GM18951 (cell line): ENCODE results near the gene ALKBH8.

Experiments used
- POLR2A ChIP-seq: IDR thresholded peaks from 4 replicates; pipeline ENCODE4 v1.6.1; 2011; ENCODE audit warnings: mild to moderate bottlenecking; ENCODE audit not compliant: insufficient read length, insufficient read depth; ENCODE audit errors: extremely low read depth
- in situ Hi-C: fragments of 300-500 bp; cut with MboI; formaldehyde crosslinking; loops from one replicate; pipeline ENCODE4 v1.12.0; 2022; ENCODE audit warnings: low sequenced_read_pairs, mixed read lengths, inconsistent platforms; ENCODE audit not compliant: unreplicated experiment

Gene ALKBH8

GRCh38 chr11:107565219-107565937 is at the start of gene ALKBH8:
ALKBH8 (minus strand) TSS chr11:107565735; CDS start chr11:107560893, 4,842 bp downstream.
- peak; percentile 63 for TF ChIP-seq POLR2A
- in situ Hi-C loops: no loop called here

- in situ Hi-C loops: no loop called here
- TF ChIP-seq POLR2A: no peak
Observed at GRCh38 chr11:107612445-107612844, 46.9 kb upstream of the ALKBH8 start.

GRCh38 chr11:107609400-107610218 is 44.1 kb upstream of the ALKBH8 start:
- in situ Hi-C loops: no loop called here

GRCh38 chr11:107608809-107609208 is 43.3 kb upstream of the ALKBH8 start:
- in situ Hi-C loops: no loop called here
- TF ChIP-seq POLR2A: no peak

More at GRCh38 chr11:107609400-107610218, 44.1 kb upstream of the ALKBH8 start:
- no peak for TF ChIP-seq POLR2A

GRCh38 chr11:107606141-107606540 is 40.6 kb upstream of the ALKBH8 start:
- no peak for TF ChIP-seq POLR2A
- in situ Hi-C loops: no loop called here

- TF ChIP-seq POLR2A: no peak
- in situ Hi-C loops: no loop called here
Observed at GRCh38 chr11:107605061-107606006, 39.8 kb upstream of the ALKBH8 start.

GRCh38 chr11:107598225-107599139 is 32.9 kb upstream of the ALKBH8 start:
- no peak for TF ChIP-seq POLR2A
- in situ Hi-C loops: no loop called here

- in situ Hi-C loops: no loop called here
- no peak for TF ChIP-seq POLR2A
Observed at GRCh38 chr11:107594736-107595135, 29.2 kb upstream of the ALKBH8 start.

- in situ Hi-C loops: no loop called here
- no peak for TF ChIP-seq POLR2A
Observed at GRCh38 chr11:107593951-107594350, 28.4 kb upstream of the ALKBH8 start.

GRCh38 chr11:107592813-107593212 is 27.3 kb upstream of the ALKBH8 start:
- in situ Hi-C loops: no loop called here
- no peak for TF ChIP-seq POLR2A

- in situ Hi-C loops: no loop called here
- TF ChIP-seq POLR2A: no peak
Observed at GRCh38 chr11:107592231-107592590, 26.7 kb upstream of the ALKBH8 start.
